DND-41 (cell line): Measurements from ENCODE around the gene LRP1.

Experiments
- ATAC-seq: fragments of 200-7000 bp; cut with Tn5 transposase; 3 replicates; pipeline ENCODE4 v1.9.1; 2021; ENCODE audit warnings: low read depth; ENCODE audit not compliant: insufficient read depth
- DNase-seq: peaks from one replicate; pipeline ENCODE4 v3.0.0-alpha.2; 2020
- H2AFZ ChIP-seq: 2 replicates; pipeline ENCODE4 v1.6.0; 2012; ENCODE audit warnings: low read depth, low read length
- H3K27ac ChIP-seq: 2 replicates; pipeline ENCODE4 v1.5.1; 2012; ENCODE audit warnings: low read length, inconsistent platforms
- H3K27me3 ChIP-seq: fragments of 200-600 bp; sonication (generic); 2 replicates; pipeline ENCODE4 v1.6.0; 2012; ENCODE audit warnings: low read length, mild to moderate bottlenecking, inconsistent platforms; ENCODE audit not compliant: insufficient read depth, poor library complexity
- H3K36me3 ChIP-seq: 2 replicates; pipeline ENCODE4 v1.5.1; 2012; ENCODE audit warnings: low read length, inconsistent platforms; ENCODE audit not compliant: insufficient read depth
- H3K4me1 ChIP-seq: 2 replicates; pipeline ENCODE4 v1.5.1; 2012; ENCODE audit warnings: mild to moderate bottlenecking, low read length; ENCODE audit not compliant: insufficient read depth
- H3K4me2 ChIP-seq: 2 replicates; pipeline ENCODE4 v1.6.0; 2012; ENCODE audit warnings: mild to moderate bottlenecking, moderate library complexity, low read length, inconsistent platforms; ENCODE audit not compliant: insufficient read depth
- H3K4me3 ChIP-seq, 2 experiments: fragments of 200-600 bp in 1 of 2; shearing (Covaris generic) in 1 of 2; 2 replicates each; pipeline ENCODE4 v1.5.1; 2012 to 2016; ENCODE audit warnings: inconsistent platforms in 2 of 2, low read length in 2 of 2, mild to moderate bottlenecking in 2 of 2, low read depth in 1 of 2, moderate library complexity in 1 of 2
- H3K79me2 ChIP-seq: 2 replicates; pipeline ENCODE4 v1.6.0; 2012; ENCODE audit warnings: low read length, inconsistent platforms; ENCODE audit not compliant: insufficient read depth
- H3K9ac ChIP-seq: 2 replicates; pipeline ENCODE4 v1.6.0; 2012; ENCODE audit warnings: low read depth, mild to moderate bottlenecking, inconsistent platforms, low read length, moderate library complexity
- H3K9me3 ChIP-seq: 2 replicates; pipeline ENCODE4 v1.5.1; 2012; ENCODE audit warnings: low read length, moderate library complexity, mild to moderate bottlenecking, inconsistent platforms; ENCODE audit not compliant: insufficient read depth, severe bottlenecking
- H4K20me1 ChIP-seq: 2 replicates; pipeline ENCODE4 v1.6.0; 2012; ENCODE audit warnings: low read length; ENCODE audit not compliant: insufficient read depth
- CTCF ChIP-seq: IDR thresholded peaks from 2 replicates; pipeline ENCODE4 v1.5.1; 2012; ENCODE audit warnings: borderline replicate concordance, low read length, moderate library complexity, mild to moderate bottlenecking; ENCODE audit not compliant: poor library complexity, severe bottlenecking; ENCODE audit errors: extremely low read depth
- EZH2 ChIP-seq: IDR thresholded peaks from 3 replicates; pipeline ENCODE4 v1.6.1; 2012; ENCODE audit warnings: borderline replicate concordance, low read depth, mild to moderate bottlenecking, moderate library complexity, low read length, inconsistent platforms; ENCODE audit not compliant: severe bottlenecking

LRP1 gene

GRCh38 chr12:57142121-57142520, 13.8 kb downstream of the LRP1 start:
- ATAC-seq, result no peak
- H3K79me2 ChIP-seq, result no peaks in the 10 kb centered on the region
- H3K27ac ChIP-seq, result no peak overlapping the region
- H3K4me2 ChIP-seq, result no peak overlapping the region
- H3K4me1 ChIP-seq, result no peaks in the 10 kb centered on the region
- TF ChIP-seq CTCF, result no peak
- H3K27me3 ChIP-seq, result no peaks in the 10 kb centered on the region
- H2AFZ ChIP-seq, result no peak overlapping the region
- H3K9ac ChIP-seq, result no peak overlapping the region
- H4K20me1 ChIP-seq, result no peaks in the 10 kb centered on the region
- H3K9me3 ChIP-seq, result no peaks in the 10 kb centered on the region
- no peak for DNase-seq
- H3K36me3 ChIP-seq, result no peaks in the 10 kb centered on the region
- H3K4me3 ChIP-seq, result no peak overlapping the region

DNA sequence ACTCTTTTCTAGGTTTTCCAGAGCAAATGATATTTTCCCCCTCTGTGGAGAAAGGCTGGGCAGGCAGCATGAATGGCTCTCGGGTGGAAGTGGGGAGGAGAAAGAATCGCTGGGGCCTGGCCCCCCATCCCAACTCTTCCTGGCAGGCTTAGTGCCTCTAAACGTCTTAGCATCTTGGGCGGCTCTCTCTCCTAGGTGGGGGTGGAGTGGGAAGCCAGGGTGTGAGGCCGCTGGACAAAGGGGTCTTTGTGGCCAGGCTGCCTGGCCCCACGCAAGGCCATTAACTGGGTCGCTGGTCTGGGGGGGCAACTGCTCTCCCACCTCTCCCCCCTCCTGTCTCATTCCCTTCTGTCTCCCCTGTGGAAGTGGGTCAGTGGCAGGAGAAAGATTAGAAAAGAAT, 14.4 kb downstream of the LRP1 start:
- no peak for DNase-seq
- Histone ChIP-seq H3K9ac (no peak overlapping the region), H3K27ac (no peak overlapping the region), H4K20me1 (no peaks in the 10 kb centered on the region), H3K4me1 (no peaks in the 10 kb centered on the region), H3K9me3 (no peaks in the 10 kb centered on the region), H3K79me2 (no peaks in the 10 kb centered on the region), H3K36me3 (no peaks in the 10 kb centered on the region), H3K4me2 (no peak overlapping the region), H3K4me3 (no peak overlapping the region), H3K27me3 (no peaks in the 10 kb centered on the region), H2AFZ (no peak overlapping the region)
- TF ChIP-seq CTCF, result no peak
- no peak for TF ChIP-seq EZH2
- no peak for ATAC-seq

DNA sequence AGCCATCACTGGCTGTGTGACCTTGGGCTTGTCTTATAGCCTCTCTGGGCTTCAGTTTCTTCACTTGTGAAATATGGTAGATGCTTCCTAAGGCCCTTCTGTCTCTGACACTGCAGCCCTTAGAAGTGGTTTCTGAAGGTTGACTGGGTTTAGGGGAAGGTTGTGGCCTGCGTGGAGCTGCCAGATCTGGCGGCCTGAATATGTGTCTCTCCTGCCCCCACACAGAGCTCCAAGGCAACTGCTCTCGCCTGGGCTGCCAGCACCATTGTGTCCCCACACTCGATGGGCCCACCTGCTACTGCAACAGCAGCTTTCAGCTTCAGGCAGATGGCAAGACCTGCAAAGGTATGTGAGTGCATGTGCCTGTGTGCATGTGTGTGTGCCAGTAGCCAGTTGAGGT, 15.2 kb downstream of the LRP1 start:
- no peak overlapping the region for H3K9ac ChIP-seq
- H3K4me2 ChIP-seq, result no peak overlapping the region
- no peaks in the 10 kb centered on the region for H3K27me3 ChIP-seq
- ATAC-seq, result peak; percentile 77
- no peak overlapping the region for H3K4me3 ChIP-seq
- H2AFZ ChIP-seq, result no peak overlapping the region
- no peak overlapping the region for H3K27ac ChIP-seq
- DNase-seq, result peak; percentile 39
- H4K20me1 ChIP-seq, result no peaks in the 10 kb centered on the region
- no peaks in the 10 kb centered on the region for H3K36me3 ChIP-seq
- no peak for TF ChIP-seq CTCF
- TF ChIP-seq EZH2, result no peak
- no peaks in the 10 kb centered on the region for H3K9me3 ChIP-seq
- H3K4me1 ChIP-seq, result no peaks in the 10 kb centered on the region
- no peaks in the 10 kb centered on the region for H3K79me2 ChIP-seq

DNA sequence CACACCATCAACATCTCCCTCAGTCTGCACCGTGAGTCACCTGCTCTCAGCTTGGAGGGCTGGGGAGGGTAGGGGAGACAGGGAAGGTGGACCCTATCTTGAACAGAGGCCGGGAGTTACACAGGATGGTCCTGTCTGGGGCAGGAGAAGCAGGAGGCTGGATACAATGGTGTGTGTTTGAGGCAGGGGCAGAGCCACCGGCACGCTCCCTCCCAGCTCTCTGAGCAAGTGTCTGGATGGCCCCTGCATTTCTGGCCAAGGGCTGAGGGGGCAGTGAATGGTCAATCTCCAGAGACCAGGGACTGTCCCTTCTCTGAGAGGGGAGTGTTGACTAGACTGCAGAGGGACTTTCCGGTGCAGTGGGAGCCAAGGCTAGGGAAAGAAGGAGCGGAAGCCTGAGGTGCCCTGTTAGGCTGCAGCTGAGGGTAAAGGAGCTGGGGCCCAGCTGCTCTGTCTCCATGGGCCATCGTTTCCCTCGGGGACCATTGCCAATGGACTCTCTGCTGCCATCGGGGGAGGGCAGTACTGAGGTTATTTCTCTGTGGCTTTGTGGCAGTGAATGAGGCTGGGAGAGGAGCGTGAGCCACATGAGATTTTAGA, 17.3 kb downstream of the LRP1 start:
- Histone ChIP-seq H3K36me3 (no peaks in the 10 kb centered on the region), H3K9ac (no peak overlapping the region), H3K9me3 (no peaks in the 10 kb centered on the region), H4K20me1 (no peaks in the 10 kb centered on the region), H3K4me3 (no peak overlapping the region), H3K4me2 (no peak overlapping the region), H3K27me3 (no peaks in the 10 kb centered on the region), H3K27ac (no peak overlapping the region), H3K4me1 (no peaks in the 10 kb centered on the region), H3K79me2 (no peaks in the 10 kb centered on the region), H2AFZ (no peak overlapping the region)
- no peak for DNase-seq
- no peak for ATAC-seq
- no peak for TF ChIP-seq CTCF
- no peak for TF ChIP-seq EZH2
